Upper lobe of left lung (tissue), 6 donors: ENCODE data around the gene RDX. TPM values are rescaled to one million over a fixed set of nuclear protein-coding genes. Genes with fewer than 3 reads are reported as not detected.

Experiments
- ATAC-seq, 2 donors: fragments of 200-7000 bp; cut with Tn5 transposase; one replicate each; pipeline ENCODE4 v1.9.1; 2022; ENCODE audit warnings: mild to moderate bottlenecking in 2 of 2, moderate library complexity in 2 of 2; ENCODE audit not compliant: low FRiP score in 2 of 2
- DNase-seq, 2 donors: peaks; one replicate each; pipeline ENCODE4 v3.0.0-alpha.2; 2019 to 2020
- H3K27ac ChIP-seq, 4 donors: fragments of 200-600 bp; sonication (generic); one replicate each; pipeline ENCODE4 v1.5.1; 2016 to 2019
- H3K27me3 ChIP-seq, 4 donors: fragments of 200-600 bp; sonication (generic); one replicate each; pipeline ENCODE4 v1.5.1; 2017 to 2019
- H3K36me3 ChIP-seq, 4 donors: fragments of 200-600 bp; sonication (generic); one replicate each; pipeline ENCODE4 v1.5.1; 2016 to 2019
- H3K4me1 ChIP-seq, 4 donors: fragments of 200-600 bp; sonication (generic); one replicate each; pipeline ENCODE4 v1.5.1; 2018 to 2019
- H3K4me3 ChIP-seq, 4 donors: fragments of 200-600 bp; sonication (generic); one replicate each; pipeline ENCODE4 v1.5.1; 2017 to 2019; ENCODE audit warnings: mild to moderate bottlenecking in 2 of 4, moderate library complexity in 1 of 4
- H3K9me3 ChIP-seq, 4 donors: fragments of 200-600 bp; sonication (generic); one replicate each; pipeline ENCODE4 v1.5.1; 2018 to 2019
- EP300 ChIP-seq, 4 donors: sonication (generic); formaldehyde crosslinking; IDR thresholded peaks; one replicate each; pipeline ENCODE4 v1.5.1; 2017; ENCODE audit warnings: antibody characterized with exemption in 4 of 4, control low read depth in 2 of 4
- POLR2A ChIP-seq, 4 donors: fragments of 450-650 bp; IDR thresholded peaks; one replicate each; pipeline ENCODE4 v1.5.1; 2016 to 2017; ENCODE audit warnings: antibody characterized with exemption in 4 of 4, mild to moderate bottlenecking in 2 of 4
- POLR2AphosphoS5 ChIP-seq, 2 donors: sonication (generic); formaldehyde crosslinking; IDR thresholded peaks; one replicate each; pipeline ENCODE4 v1.5.1; 2017; ENCODE audit warnings: antibody characterized with exemption in 2 of 2
- WGBS, 2 donors: methylation state at CpG; one replicate each; pipeline ENCODE4 v1.1.5; 2017 to 2018; 5-methylcytosine and 5-hydroxymethylcytosine counted together
- total RNA-seq, 6 donors: library from RNA; depleted of rRNA in 4 of 6; stranded (reverse); fragments of >200 nt in 4 of 6; gene quantifications; one replicate each; pipeline versions ENCODE4 v1.1.0 to v1.2.1, GENCODE V29; 2016 to 2021
- TF ChIP-seq, protein P1 (sequence below), 6 experiments: fragments of 450-650 bp in 4 of 6; fragments of 200-600 bp in 2 of 6; sonication (generic) in 2 of 6; IDR thresholded peaks; one replicate each; pipeline ENCODE4 v1.5.1; 2016 to 2019; ENCODE audit warnings: antibody characterized with exemption in 6 of 6
- donor health status: DM: no; HTN: no; CAD: no; lungs with moderate emphysema.
- donor health status: DM: no; HTN: yes; CAD: no; lungs with severe emphysema.

Gene RDX
- 100 to 1,000 TPM; 113 to 142 (median 121) TPM for total RNA-seq

DNA sequence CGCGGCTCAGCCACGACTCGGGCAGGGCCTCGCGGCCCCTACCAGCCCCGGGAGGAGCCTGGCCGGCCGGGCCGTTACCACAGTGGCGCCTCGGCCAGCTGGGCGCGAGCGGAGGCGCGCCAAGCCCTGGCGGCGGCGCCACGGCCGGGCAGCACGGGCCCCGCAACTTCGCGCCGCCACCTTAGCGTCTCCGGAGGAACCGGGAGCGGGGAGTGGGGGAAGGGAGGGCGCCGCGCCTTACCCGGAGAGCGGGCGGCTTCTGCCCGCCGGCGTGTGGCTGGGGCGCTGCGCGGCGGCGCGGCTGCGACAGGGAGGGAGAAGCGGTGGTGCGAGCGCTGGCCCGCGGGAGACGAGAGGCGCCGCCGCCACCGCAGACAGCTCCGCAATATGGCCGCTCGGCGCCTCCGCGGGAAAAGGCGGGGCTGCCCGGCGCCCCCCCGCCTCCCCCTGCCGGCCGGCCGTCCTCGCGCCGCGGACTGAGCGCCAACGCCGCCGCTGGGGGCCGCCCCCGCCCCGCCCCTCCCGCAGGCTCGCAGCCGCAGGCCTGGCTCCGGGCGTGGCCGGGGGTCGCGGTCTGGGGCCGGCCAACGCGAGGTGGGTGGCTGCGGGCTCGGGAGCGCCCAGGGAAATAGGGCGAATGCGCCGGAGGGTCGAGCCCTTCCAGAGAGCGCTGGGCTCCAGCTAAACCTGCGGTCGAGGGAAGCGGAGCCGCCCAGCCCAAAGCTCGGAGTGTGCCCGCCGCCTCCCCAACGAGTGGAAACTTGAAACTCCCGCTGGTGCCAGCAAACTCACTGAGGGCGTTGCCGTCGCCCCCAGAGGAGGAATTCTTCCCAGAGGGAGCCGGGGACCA is at the start of gene RDX:
Gene RDX (minus strand): TSS at position 389 of the 850 bp plus-strand sequence. CDS start 16,922 bp downstream, outside the sequence.
- DNase-seq (peak; percentile 79 to 95), ATAC-seq (peak; percentile 83 to 96)
- TF ChIP-seq EP300 (IDR thresholded peaks at IDR 0.05), result no peak
- peak in 1 of 2 donors; percentile 15 for TF ChIP-seq POLR2AphosphoS5 (IDR thresholded peaks at IDR 0.05)
- TF ChIP-seq, protein P1, sequence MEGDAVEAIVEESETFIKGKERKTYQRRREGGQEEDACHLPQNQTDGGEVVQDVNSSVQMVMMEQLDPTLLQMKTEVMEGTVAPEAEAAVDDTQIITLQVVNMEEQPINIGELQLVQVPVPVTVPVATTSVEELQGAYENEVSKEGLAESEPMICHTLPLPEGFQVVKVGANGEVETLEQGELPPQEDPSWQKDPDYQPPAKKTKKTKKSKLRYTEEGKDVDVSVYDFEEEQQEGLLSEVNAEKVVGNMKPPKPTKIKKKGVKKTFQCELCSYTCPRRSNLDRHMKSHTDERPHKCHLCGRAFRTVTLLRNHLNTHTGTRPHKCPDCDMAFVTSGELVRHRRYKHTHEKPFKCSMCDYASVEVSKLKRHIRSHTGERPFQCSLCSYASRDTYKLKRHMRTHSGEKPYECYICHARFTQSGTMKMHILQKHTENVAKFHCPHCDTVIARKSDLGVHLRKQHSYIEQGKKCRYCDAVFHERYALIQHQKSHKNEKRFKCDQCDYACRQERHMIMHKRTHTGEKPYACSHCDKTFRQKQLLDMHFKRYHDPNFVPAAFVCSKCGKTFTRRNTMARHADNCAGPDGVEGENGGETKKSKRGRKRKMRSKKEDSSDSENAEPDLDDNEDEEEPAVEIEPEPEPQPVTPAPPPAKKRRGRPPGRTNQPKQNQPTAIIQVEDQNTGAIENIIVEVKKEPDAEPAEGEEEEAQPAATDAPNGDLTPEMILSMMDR (IDR thresholded peaks at IDR 0.05), result peak in 5 of 6 experiments; percentile 22 to 59 (median 57)
- peak in 3 of 4 donors; percentile 7 to 84 (median 73) for TF ChIP-seq POLR2A (IDR thresholded peaks at IDR 0.05)
- no peaks in the 10 kb centered on the region for H3K9me3 ChIP-seq
- peak within 1 kb of the TSS; percentile 72 to 98 (median 81) for H3K4me3 ChIP-seq
- H3K27ac ChIP-seq, result peak within 1 kb of the TSS; percentile 94 to 99 (median 98)
- no peaks in the 10 kb centered on the region for H3K27me3 ChIP-seq
- no peaks in the 10 kb centered on the region for H3K36me3 ChIP-seq
- H3K4me1 ChIP-seq, result peaks cover 22 to 52% (median 34%) of the 10 kb centered on the region in 4 donors
- WGBS, 2 donors, result 0% methylated on average over 2 to 15 of the region's 113 CpGs

DNA sequence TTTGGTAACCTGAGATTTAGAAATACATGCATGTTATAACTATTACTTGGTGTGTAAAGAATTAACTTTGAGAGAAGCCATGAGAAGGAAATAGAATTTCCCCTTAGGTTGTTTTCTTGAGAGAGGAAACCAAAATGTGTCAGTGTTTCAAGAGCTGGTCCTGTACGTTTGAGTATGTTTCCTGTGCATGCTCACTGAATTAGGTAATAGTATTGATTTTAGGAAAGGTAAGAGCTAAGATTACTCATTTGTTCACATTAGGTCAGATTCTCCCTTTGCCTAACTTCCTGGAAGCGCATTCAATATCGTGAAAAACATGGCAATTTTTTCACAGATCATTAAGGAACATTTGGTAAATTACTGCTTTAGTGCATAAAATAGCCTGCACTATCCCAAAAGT is 49.3 kb upstream of the RDX start:
- WGBS, 2 donors, result 25 to 33% methylated on average over 3 of the region's 3 CpGs

DNA sequence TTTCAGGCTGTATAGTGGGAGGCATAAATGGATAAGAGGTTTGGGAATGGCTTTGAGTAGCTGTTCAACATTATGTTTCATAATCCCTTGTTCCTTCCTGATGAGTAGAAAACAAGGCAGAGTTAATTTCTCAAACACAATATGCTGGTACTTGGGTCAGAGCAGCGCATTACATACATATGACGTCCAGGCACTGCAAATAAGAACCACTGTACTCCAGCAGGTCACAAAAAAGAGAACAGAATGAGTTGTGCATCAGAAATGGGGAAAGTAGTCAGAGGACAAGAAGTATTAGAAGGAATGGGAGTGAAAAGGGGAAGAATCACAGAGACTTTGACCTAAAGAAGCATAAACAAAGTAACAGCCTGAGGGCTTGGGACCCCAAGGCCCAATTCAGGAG is 44.0 kb upstream of the RDX start:
- Histone ChIP-seq H3K27ac (peak overlapping the region in 1 of 4 donors; percentile 33), H3K4me3 (no peak overlapping the region), H3K36me3 (no peaks in the 10 kb centered on the region), H3K9me3 (no peaks in the 10 kb centered on the region), H3K4me1 (no peaks in the 10 kb centered on the region), H3K27me3 (no peaks in the 10 kb centered on the region)
- 20 to 74% methylated on average over 2 of the region's 2 CpGs for WGBS, 2 donors
- DNase-seq, result no peak
- ATAC-seq, result no peak
- peak in 1 of 4 donors; percentile 25 for TF ChIP-seq POLR2A (IDR thresholded peaks at IDR 0.05)
- peak in 2 of 4 donors; percentile 55 to 76 for TF ChIP-seq EP300 (IDR thresholded peaks at IDR 0.05)
- no peak for TF ChIP-seq POLR2AphosphoS5 (IDR thresholded peaks at IDR 0.05)
- TF ChIP-seq, protein P1 (IDR thresholded peaks at IDR 0.05), result no peak

More for the DNA sequence above, 49.3 kb upstream of the RDX start:
- H3K36me3 ChIP-seq, result no peaks in the 10 kb centered on the region
- H3K4me3 ChIP-seq, result no peak overlapping the region
- ATAC-seq, result no peak
- H3K27ac ChIP-seq, result peak overlapping the region in 1 of 4 donors; percentile 30
- H3K27me3 ChIP-seq, result no peaks in the 10 kb centered on the region
- no peaks in the 10 kb centered on the region for H3K9me3 ChIP-seq
- H3K4me1 ChIP-seq, result peaks cover 0 to 14% (median 5%) of the 10 kb centered on the region in 4 donors
- no peak for DNase-seq
- peak in 1 of 4 donors; percentile 40 for TF ChIP-seq EP300 (IDR thresholded peaks at IDR 0.05)
- TF ChIP-seq, protein P1 (IDR thresholded peaks at IDR 0.05), result no peak

DNA sequence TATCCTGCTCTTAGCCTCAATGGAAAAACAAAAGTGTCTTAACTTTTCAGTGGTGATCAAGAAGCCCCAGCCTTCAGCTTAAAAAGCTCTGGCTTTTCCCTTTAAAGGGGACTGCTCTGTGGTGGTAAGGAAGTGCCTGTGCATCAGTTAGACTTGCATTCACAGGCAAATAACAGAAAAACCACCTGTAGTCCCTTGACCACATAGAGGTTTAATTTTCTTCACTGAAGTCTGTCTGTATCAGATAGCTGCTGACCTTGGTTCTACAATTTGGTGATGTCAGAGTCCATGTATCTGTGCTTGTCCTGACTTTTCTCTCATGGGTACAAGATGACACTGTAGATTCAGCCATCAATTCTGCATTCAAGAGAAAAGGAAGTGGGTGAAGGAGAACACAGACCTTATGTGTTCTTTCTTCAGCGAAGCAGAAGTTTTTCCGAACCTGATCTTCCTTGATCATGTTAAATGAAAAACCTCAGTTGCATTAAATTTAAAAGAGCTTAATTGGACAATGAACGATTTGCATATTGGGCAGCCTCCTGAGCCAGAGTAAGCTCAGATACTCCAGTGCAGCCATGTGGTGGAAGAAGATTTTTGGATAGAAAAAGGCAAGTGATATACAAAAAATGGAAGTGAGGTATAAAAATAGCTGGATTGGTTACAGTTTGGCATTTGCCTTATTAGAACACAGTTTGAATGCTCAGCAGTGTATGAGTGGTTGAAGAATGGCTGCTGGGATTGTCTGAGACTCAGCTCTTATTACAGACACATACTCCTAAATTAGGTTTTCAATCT is 43.2 kb upstream of the RDX start:
- H3K9me3 ChIP-seq, result no peaks in the 10 kb centered on the region
- H3K27ac ChIP-seq, result peak overlapping the region in 1 of 4 donors; percentile 33
- H3K4me1 ChIP-seq, result no peaks in the 10 kb centered on the region
- DNase-seq, result no peak
- H3K4me3 ChIP-seq, result no peak overlapping the region
- no peaks in the 10 kb centered on the region for H3K27me3 ChIP-seq
- WGBS, 2 donors, result 81 to 90% methylated on average over 3 of the region's 3 CpGs
- ATAC-seq, result no peak
- TF ChIP-seq, protein P1 (IDR thresholded peaks at IDR 0.05), result no peak
- TF ChIP-seq POLR2AphosphoS5 (IDR thresholded peaks at IDR 0.05), result no peak
- no peaks in the 10 kb centered on the region for H3K36me3 ChIP-seq
